Esophagus muscularis mucosa (tissue), 2 donors: ENCODE measurements around the gene SNX9.

Source experiments
- POLR2A ChIP-seq: fragments of 450-650 bp; IDR thresholded peaks from one replicate; pipeline ENCODE4 v1.6.1; 2017; ENCODE audit warnings: antibody characterized with exemption, moderate library complexity, mild to moderate bottlenecking, low read depth
- POLR2AphosphoS5 ChIP-seq, 2 donors: sonication (generic); formaldehyde crosslinking; IDR thresholded peaks; one replicate each; pipeline ENCODE4 v1.6.1; 2017; ENCODE audit warnings: antibody characterized with exemption in 2 of 2

GRCh38 chr6:157787080-157787479 is 36.0 kb upstream of the SNX9 start:
- TF ChIP-seq POLR2A (no peak), POLR2AphosphoS5 (IDR thresholded peaks at IDR 0.05) (no peak)
